Uterus (tissue), 4 donors: ENCODE results near the gene PRRT4. TPM values are rescaled to one million over a fixed set of nuclear protein-coding genes. Genes with fewer than 3 reads are reported as not detected.

ENCODE experiments used
- DNase-seq, 2 donors: peaks; one replicate each; pipeline ENCODE4 v3.0.0-alpha.2; 2019 to 2020
- H3K27ac ChIP-seq, 2 donors: fragments of 200-600 bp; sonication (generic); 1 replicate in 1 of 2; 2 replicates in 1 of 2; pipeline ENCODE4 v1.5.1; 2016 to 2018
- H3K27me3 ChIP-seq, 2 donors: fragments of 200-600 bp; sonication (generic); one replicate each; pipeline ENCODE4 v1.5.1; 2018 to 2019; ENCODE audit warnings: control low read depth in 1 of 2
- H3K36me3 ChIP-seq, 2 donors: fragments of 200-600 bp; sonication (generic); one replicate each; pipeline ENCODE4 v1.5.1; 2019; ENCODE audit warnings: control low read depth in 1 of 2
- H3K4me1 ChIP-seq, 2 donors: fragments of 200-600 bp; sonication (generic); one replicate each; pipeline ENCODE4 v1.5.1; 2018 to 2019; ENCODE audit warnings: control low read depth in 1 of 2
- H3K4me3 ChIP-seq, 2 donors: fragments of 200-600 bp; sonication (generic); 1 replicate in 1 of 2; 2 replicates in 1 of 2; pipeline ENCODE4 v1.5.1; 2018 to 2019; ENCODE audit warnings: mild to moderate bottlenecking in 1 of 2
- H3K9me3 ChIP-seq, 2 donors: fragments of 200-600 bp; sonication (generic); one replicate each; pipeline ENCODE4 v1.5.1; 2019; ENCODE audit warnings: control low read depth in 1 of 2
- POLR2A ChIP-seq, 2 donors: fragments of 450-650 bp; IDR thresholded peaks; one replicate each; pipeline ENCODE4 v1.6.1; 2016; ENCODE audit warnings: antibody characterized with exemption in 2 of 2, mild to moderate bottlenecking in 1 of 2, moderate library complexity in 1 of 2
- intact Hi-C: fragments of 100-400 bp; cut with DNase I; formaldehyde crosslinking; loops from one replicate; pipeline ENCODE4 v1.15.1; 2023; ENCODE audit warnings: low total_unique reads
- total RNA-seq, 4 donors: library from RNA; depleted of rRNA in 3 of 4; stranded (reverse); fragments of >200 nt in 3 of 4; gene quantifications; one replicate each; pipeline versions ENCODE4 v1.1.0 to v1.2.4, GENCODE V29; 2014 to 2023
- TF ChIP-seq, protein P1 (sequence below), 4 experiments: fragments of 200-600 bp in 2 of 4; fragments of 450-650 bp in 2 of 4; sonication (generic) in 2 of 4; IDR thresholded peaks; one replicate each; pipeline ENCODE4 v1.5.1; 2016 to 2019; ENCODE audit warnings: antibody characterized with exemption in 4 of 4, mild to moderate bottlenecking in 2 of 4, moderate library complexity in 1 of 4
- donor health status: DM: yes; HTN: yes; CAD: no.

Gene PRRT4
- total RNA-seq, 4 donors from 2014 or later: 1.3 to 1.7 TPM; not detected in 2

DNA sequence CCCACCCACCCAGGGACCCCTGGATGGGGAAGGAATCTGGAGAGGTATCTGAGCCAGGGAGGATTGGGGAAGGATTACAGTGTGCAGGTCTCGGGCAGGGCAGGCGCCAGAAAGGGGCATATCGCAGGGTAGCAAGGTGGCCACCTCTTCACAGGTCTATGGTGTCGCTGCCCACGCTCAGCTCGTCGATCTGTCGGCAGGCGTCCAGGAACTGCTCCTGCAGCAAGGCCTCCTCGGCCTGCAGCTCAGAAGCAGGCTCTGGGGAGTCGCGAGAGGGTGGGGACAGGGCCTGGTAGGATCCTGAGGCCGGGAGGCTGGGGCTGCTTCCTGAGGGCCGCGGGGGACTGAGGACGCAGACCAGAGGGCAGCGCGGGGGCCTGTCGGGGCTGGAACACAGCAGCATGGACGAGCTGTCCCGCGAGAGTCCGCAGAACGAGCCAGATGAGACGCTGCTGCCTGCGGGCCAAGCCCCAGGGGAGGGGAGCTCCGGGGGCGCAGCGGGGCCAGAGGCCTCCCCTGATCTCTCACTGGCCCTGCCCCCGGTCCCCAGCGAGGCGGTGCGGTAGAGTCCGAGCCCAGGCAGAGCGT is 10.7 kb downstream of the PRRT4 start:
- no peak for DNase-seq
- no peaks in the 10 kb centered on the region for H3K9me3 ChIP-seq
- H3K4me1 ChIP-seq: peaks cover 0 to 7% of the 10 kb centered on the region in 2 donors
- peaks cover 3 to 8% of the 10 kb centered on the region in 2 donors for H3K27me3 ChIP-seq
- H3K36me3 ChIP-seq: no peaks in the 10 kb centered on the region
- H3K4me3 ChIP-seq: no peak overlapping the region
- H3K27ac ChIP-seq: no peak overlapping the region
- intact Hi-C loops: no loop called here
- TF ChIP-seq POLR2A (IDR thresholded peaks at IDR 0.05): no peak
- TF ChIP-seq, protein P1, sequence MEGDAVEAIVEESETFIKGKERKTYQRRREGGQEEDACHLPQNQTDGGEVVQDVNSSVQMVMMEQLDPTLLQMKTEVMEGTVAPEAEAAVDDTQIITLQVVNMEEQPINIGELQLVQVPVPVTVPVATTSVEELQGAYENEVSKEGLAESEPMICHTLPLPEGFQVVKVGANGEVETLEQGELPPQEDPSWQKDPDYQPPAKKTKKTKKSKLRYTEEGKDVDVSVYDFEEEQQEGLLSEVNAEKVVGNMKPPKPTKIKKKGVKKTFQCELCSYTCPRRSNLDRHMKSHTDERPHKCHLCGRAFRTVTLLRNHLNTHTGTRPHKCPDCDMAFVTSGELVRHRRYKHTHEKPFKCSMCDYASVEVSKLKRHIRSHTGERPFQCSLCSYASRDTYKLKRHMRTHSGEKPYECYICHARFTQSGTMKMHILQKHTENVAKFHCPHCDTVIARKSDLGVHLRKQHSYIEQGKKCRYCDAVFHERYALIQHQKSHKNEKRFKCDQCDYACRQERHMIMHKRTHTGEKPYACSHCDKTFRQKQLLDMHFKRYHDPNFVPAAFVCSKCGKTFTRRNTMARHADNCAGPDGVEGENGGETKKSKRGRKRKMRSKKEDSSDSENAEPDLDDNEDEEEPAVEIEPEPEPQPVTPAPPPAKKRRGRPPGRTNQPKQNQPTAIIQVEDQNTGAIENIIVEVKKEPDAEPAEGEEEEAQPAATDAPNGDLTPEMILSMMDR (IDR thresholded peaks at IDR 0.05): no peak

DNA sequence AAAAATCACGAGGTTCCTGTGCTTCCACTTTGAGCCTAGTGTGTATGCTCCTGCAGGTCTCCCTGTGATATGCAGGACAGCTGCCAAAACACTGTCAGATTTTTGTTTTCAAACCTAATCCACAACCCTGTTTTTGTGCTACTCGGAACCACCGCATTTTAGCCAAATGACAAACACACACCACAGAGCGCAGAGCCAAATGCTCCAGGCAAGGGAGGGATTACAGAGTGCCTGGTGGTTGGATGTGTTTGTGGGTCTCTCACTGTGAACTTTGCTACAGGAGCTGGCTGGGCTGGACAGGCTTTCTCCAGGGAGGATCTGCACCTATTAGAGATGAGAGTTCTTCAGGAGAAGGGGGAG is 12.0 kb downstream of the PRRT4 start:
- H3K4me3 ChIP-seq: no peak overlapping the region
- peaks cover 3 to 8% of the 10 kb centered on the region in 2 donors for H3K27me3 ChIP-seq
- no peak overlapping the region for H3K27ac ChIP-seq
- peaks cover 0 to 7% of the 10 kb centered on the region in 2 donors for H3K4me1 ChIP-seq
- TF ChIP-seq POLR2A (IDR thresholded peaks at IDR 0.05): no peak
- TF ChIP-seq, protein P1 (IDR thresholded peaks at IDR 0.05): no peak
- H3K9me3 ChIP-seq: no peaks in the 10 kb centered on the region
- intact Hi-C loops: no loop called here
- H3K36me3 ChIP-seq: no peaks in the 10 kb centered on the region
- DNase-seq: no peak

DNA sequence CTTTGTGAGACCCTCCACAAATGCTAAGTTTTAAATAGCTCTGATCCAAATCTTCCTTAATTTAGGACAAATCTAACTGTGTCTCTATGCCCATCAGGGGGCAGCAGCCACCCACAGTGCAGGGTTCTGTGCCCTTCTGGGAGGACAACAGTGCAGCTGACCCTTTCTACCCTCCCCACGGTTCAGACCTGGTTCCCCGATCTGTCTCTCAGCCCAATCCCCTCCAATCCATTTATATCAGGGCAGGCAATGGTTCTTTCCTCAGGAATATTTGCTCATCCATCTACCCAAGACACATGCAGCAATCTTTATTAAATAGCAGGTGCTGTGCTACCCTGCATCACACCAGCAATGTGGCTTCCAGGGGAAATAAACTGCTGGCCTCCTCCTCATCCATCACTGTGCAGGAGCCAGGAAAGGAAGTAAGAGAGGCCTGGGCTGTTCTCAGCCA is 13.8 kb downstream of the PRRT4 start:
- Histone ChIP-seq H3K9me3 (no peaks in the 10 kb centered on the region), H3K4me1 (peaks cover 0 to 7% of the 10 kb centered on the region in 2 donors), H3K4me3 (no peak overlapping the region), H3K27ac (no peak overlapping the region), H3K27me3 (peaks cover 0 to 3% of the 10 kb centered on the region in 2 donors), H3K36me3 (no peaks in the 10 kb centered on the region)
- DNase-seq: peak in 1 of 2 donors; percentile 26
- TF ChIP-seq, protein P1 (IDR thresholded peaks at IDR 0.05): peak in 3 of 4 experiments; percentile 26 to 55 (median 41)
- no peak for TF ChIP-seq POLR2A (IDR thresholded peaks at IDR 0.05)
- intact Hi-C loops: no loop called here

DNA sequence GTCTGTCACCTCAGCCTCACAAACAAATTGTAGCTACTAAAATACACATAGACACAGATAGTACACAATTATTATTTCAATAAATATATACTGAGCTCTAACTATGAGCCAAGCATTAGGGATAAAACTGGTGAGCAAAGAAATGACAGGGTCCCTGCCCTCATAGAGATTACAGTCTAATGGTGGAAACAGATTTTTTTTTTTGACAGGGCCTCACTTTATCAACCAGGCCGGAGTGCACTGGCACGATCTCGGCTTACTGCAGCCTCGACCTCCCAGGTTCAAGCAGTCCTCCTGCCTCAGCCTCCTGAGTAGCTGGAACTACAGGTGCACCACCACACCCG is 17.1 kb downstream of the PRRT4 start:
- DNase-seq: no peak
- Histone ChIP-seq H3K4me3 (no peak overlapping the region), H3K4me1 (peaks cover 0 to 10% of the 10 kb centered on the region in 2 donors), H3K9me3 (no peaks in the 10 kb centered on the region), H3K27me3 (no peaks in the 10 kb centered on the region), H3K36me3 (no peaks in the 10 kb centered on the region), H3K27ac (no peak overlapping the region)
- TF ChIP-seq POLR2A (IDR thresholded peaks at IDR 0.05): no peak
- TF ChIP-seq, protein P1 (IDR thresholded peaks at IDR 0.05): no peak
- intact Hi-C loops: no loop called here

DNA sequence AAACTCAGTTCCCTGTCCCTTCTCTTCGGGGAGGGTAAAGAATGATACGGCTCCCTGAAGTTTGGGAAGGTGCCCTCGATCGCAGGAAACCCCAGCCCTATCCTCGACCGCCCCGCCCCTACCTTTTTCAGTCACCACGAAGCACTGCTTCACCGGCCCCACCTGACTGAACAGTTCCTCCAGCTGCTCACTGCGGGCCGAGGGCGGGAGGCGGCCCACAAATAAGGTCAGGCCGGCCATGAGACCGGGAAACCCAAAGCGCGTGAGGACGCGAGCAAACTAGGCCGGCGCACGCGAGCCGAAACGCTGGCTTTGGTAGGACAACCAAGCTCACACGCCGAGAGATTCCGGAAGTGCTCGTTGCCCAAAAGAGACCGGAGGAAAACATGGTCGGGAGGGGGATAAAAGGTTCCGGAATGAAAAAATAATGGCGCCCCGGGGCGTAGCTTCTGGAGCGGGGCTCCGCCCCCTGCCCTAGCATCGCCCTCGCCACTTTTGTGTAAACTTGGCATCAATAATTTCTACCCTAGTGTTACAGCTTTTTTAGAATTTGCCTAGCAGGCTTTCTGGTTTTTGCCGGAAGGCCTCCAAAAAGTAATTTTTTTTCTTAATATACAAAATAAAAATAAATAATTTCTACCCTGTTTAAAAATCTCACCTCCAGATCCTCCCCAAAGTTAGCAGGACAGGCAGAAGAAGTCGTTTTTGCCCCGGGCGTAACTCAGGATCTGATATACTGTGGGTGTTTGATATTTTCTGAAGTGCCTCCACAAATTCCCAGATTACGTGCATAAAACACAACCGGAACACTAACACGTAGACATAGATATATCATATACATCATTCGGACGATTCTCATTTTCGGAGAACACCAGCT is 17.7 kb downstream of the PRRT4 start, which contains the start of gene RBM28:
RBM28 (minus strand) TSS at position 355 of the 877 bp plus-strand sequence; CDS start at position 240, 115 bp downstream.
- Histone ChIP-seq H3K4me1 (peaks cover 0 to 10% of the 10 kb centered on the region in 2 donors), H3K27me3 (no peaks in the 10 kb centered on the region), H3K36me3 (no peaks in the 10 kb centered on the region), H3K27ac (peak within 1 kb of the TSS; percentile 64 to 76), H3K4me3 (peak within 1 kb of the TSS; percentile 69 to 84), H3K9me3 (no peaks in the 10 kb centered on the region)
- TF ChIP-seq, protein P1 (IDR thresholded peaks at IDR 0.05): peak in 2 of 4 experiments; percentile 3 to 29
- peak in 1 of 2 donors; percentile 50 for TF ChIP-seq POLR2A (IDR thresholded peaks at IDR 0.05)
- peak; percentile 80 to 84 for DNase-seq
- intact Hi-C loops: no loop called here
